DMS114 treated with DMSO at 0.1 percent for 48 hours (cell line): ENCODE measurements around the gene TXNRD2.
"Not testable (repeated sequence)": the region's sequence is repeated elsewhere in the genome, so short reads cannot be mapped to it uniquely, and the experiment has no call there.

Experiments used
- DNase-seq: peaks from one replicate; lab custom pipeline; 2025; ENCODE audit not compliant: unreplicated experiment; lab: John Stamatoyannopoulos, UW

Gene TXNRD2

DNA sequence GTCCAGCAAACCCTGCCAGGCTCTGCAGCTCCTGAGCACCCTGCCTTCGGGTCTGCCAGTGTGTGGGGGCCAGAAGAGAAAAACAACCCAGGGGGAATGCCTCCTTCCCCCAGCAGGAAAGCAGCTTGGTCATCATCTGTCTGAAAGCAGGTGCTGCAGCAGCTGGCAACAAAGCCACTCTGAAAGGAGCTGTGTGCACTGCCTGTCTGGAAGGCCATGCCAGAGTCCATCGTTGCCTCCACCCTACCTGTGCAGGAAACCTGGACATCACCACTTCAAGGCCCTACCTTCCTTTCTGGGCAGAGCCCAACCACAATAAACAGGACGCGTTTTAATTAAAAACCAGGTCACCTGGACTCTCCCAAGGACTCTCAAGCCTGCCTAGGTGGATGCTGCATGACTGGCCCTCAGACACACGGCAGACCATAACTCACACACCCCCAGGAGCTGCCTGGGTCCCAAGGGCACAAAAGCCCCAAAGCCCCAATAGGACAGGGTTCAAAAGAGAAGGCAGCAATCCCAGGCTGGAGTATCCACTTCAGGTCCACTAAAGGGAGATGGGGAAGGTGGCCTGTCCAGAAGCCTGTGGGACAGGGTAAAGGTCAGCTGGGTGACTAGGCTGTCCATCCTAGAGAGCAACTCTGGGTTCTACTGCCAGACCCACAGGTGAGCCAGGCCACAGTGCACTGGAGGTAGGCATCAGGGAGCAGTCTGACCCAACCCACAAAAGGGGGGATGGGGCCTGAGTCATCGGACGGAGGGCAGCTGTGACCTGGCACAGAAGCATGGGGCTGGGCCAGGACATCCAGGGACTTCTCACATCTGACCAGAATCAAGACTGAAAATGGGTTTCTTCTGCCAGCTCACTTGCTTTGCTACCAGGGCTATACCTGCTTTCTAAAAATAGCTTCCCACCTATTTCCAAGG lies 93.1 kb downstream of the TXNRD2 start:
- DNase-seq: no peak

DNA sequence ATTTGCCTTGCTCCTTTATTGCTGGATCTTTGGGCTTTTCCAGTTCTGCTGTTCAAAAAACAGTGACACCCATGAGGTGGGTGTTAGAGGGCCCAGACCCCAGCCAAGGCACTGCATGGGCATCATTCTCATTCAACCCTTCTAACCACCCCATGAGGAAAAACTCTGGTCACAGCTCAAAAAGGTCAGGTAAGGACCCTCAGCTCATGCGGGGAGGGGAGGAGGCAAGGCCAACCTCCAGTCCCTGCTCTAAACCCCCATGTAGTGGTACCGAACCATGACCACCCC lies 94.3 kb downstream of the TXNRD2 start:
- no peak for DNase-seq

DNA sequence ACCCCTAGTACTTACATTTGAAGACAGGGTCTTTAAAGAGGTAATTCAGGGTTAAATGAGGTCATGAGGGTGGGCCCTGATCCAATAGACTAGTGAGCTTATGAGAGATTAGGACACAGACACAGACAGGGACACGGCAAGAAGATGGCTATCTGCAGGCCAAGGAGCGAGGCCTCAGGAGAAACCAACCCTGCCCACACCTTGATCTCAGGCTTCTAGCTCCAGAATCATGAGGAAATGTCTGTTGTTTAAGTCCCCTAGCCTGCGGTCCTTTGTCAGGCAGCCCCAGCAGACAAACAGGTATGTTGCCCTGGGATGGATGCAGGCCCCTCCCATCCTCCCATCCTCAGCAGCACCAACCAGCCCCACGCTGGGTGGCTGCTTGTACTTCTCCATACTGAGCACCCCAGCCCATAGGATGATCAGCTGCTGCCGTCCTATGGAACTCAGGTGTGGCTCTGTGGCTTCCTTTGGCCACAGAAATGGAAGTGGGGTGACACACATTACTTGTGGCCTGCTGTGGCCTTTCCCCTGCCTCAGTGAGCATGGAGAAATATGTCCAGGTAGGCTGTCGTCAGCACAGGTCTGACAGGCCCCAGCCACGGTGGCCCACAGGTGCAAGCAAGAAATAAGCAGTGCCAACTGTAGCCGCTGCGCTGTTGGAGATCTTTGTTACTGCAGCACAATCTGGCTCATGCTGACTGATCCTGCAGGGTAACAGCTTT lies 94.8 kb downstream of the TXNRD2 start:
- DNase-seq: no peak

DNA sequence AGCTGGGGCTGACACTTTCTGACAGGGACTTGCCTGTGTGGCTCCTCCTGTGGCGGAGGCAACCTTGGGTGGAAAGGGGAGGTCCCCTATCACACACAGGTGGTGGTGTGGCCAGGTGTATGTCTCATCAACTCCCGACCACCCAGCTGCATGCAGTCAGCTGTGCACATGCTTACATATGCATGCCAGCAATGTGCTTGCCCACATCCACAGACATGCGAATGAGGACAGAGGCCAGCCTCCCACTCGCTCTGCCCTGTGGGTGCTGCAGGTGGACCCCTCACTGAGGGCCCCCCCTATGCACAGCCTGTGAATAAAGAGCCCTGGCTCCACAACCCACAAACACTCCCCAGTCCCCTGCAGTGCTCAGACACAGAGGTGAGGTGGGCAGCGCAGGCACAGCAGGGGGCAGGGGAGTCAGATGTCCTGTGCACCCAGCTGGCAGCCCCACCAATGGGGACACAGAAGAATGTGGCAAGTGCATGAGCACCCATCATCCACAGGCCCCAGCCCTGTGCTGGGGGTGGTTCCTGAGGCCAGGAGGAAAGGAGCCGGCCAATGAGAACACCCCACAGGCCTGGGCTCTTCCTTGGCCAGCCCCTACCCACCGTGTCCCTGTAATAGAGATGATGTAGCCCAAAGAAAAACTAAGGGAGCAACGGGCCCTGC lies 96.4 kb downstream of the TXNRD2 start:
- DNase-seq: no peak

DNA sequence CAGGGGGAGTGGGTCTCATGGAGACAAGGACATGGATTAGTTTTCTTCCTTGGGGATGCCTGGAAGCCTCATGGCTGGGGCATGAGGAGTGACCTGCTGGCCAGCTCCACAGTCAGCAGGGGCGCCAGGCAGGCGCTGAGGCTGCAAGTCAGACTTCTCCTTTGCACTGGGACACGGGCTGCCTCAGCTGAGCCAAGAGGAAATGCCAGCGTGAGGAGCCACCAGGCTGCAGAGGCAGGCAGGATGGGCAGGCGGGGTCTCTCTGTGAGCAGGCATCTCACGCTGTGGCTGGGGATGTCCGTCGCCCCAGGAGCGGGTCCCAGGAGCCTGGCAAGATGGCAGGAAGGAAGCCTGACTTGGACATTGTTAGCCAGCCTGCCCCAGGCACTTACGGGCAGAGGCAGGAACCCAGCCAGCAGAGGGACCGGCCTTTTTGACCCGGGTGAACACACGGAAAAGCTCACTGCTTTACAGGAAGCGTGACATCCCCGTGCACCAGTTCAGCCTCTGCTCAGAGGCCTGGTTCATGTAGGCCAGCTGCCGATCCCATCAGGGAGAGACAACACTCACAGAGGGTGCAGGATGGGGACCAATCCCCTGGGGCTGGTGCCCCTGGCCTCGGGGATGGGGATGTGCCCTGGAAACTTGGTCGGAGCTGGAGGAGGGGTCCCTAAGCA lies 97.1 kb downstream of the TXNRD2 start:
- DNase-seq: no peak

DNA sequence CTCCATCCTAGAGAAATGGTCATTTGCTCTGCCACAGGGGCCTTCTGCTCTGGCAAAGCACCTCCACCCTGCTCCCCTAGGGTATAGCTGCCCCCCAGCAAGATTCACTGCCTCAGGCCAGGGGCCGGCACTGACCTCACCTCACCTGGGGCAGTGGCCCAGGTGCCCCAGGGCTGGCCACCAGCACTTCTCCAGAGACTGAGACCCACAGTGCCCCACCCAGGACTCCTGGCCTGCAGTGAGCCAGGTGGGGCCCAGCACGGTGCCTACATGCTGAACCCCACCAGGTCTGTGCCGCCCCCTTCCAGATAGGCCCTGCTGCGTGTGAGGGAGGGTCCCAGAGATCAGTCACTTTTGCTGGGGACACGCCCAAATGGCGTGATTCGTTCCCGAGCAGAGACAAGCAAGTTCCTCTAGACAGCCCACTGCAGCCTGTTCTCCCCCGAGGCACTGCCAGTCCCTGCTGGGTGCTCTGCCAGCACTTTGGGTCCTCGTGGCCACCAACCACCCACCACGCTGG lies 97.7 kb downstream of the TXNRD2 start:
- DNase-seq: no peak

DNA sequence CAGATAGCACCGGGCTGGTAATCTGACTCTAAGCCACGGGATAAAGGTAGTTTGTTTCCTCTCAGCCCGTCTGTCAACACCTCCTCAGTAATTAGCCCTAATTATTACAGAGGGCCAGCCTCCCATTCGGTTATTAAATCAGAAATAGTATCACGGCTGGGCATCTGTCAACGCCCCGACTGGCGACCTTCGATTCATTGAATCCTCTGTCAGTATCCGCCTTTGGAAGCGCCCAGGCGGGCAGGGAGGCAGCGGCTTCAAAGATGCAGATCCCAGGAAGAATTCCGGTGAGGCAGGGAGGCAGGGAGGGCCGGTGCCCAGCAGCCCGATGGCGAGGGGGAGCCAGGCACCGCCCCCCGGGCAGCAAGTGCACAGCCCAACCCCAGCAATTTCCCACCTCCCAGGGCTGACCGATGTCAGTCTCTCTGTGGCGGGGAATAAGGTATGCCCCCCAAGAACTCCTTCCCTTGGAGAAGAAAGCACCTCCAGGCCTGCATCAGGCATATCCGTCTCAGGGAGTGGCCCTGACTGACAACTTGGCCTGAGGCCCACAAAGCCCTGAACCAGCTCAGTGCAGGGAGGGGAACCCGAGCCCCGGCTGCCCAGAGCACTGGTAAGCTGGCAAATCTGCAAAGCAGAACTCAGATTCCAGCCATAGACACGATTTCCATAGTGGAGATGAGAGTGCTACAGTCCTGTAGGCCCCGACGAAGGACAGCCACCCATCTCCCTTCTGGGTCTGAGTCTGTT lies 98.3 kb downstream of the TXNRD2 start:
- DNase-seq: no peak

DNA sequence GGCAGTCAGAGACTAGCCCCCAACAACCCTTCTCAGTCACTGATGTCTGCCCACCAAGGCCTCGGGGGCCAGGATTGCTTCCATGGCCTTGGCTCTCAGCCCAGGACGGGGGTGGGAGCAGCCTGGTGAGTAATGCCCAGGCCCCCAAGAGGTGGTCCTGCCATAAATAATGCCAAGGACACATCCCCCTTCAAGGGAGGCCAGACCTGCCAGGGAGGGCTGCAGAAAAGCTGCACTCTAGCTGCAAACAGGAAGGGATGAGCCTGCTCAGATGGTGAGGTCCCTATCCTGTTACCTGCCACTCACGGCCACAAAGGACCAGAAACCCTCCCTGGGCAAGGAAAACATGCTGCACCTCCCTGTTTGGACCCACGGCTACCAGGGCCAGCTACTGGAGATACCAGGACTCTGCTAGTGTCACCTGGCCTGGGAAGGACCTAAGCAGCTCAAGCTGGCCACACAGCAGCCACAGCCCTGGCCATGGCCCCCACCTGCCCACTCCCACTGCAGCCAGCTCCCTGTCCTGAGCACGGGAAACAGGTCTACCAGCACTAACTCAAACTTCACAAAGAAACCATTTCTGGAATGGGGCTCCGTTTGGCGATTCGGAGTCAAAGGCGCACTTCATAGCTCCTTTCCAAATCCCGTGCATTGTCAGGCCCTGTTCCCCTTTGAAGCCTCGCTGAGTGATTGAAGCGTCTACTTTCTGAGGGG lies 99.1 kb downstream of the TXNRD2 start:
- no peak for DNase-seq

DNA sequence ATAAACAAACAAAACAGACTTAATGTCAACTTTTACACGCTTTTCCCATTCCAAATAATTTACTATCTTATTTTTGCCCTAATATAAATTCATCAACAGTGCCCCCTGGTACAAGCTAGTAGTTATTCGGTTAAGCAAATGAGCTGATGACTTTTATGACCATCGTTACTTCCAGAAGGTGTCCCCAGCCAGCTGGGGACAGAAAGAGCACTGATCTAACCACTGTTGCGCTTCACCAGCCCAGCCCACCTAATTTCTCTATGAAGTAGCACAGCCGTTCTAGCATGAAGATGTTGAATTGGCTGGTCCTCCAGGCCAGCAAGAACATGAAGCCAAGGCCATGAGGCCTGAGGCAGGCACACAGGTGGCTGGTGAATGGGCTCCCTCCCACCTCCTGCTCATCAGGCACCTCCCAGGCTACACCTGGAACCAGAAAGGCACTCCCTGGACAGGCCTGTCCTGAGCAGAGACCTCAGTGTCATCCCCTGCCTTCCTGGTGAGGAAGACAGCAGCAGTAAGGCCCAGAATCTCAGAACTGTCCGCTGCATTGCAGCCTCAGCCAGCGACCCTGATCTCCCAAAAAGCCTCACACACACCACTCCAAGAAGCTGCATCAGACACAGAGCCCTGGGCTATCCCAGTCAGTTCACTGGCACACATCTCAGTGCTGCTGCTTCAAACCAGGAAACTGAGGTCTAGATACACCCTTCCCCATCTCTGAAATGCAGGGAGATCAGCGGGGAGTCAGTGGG lies 99.8 kb downstream of the TXNRD2 start:
- DNase-seq: no peak

DNA sequence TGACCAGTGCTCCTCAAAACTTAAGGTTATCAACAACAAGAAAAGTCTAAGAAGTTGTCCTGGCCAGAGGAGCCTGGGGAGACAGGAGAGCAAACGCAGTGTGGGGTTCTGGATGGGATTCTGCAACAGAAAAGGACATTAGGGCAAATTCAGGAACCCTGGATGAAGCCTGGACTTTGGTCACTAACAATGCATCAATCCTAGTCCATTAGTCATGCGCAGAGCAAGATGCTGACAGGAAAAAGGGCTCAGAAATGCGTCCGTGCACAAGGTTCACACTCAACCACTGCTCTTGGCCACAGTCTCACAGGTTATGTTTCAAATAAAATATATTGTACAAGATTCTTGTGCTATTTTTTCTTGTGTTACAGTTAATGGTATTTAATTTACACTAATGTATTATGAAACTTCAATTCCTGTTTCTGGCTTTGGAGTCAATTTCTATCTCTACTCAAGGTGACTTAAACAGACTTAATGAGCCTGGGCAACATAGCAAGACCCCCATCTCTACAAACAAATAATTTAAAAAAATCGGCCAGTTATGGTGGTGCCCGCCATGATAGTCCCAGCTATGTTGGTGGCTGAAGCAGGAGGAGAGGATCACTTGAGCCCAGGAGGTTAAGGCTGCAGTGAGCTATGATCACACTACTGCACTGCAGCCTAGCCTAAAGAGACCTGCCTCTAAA lies 100.5 kb downstream of the TXNRD2 start:
- no peak for DNase-seq

DNA sequence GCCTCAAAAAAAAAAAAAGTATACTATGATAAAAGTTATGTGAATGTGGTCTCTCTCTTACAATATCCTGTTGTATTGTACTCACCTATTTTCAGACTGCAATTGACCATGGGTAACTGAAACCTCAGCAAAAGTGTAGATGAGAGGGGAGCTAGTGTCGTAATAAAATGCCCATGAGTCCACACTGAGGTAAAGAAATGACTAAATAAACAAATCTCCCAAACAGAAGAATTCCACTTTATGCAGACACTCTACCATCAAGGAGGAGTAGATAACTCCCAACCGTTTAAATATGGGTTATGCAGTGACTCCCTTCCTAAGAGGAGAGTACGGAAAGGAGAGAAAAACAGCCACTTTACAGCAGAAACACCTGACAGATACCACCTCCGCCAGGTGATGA lies 101.6 kb downstream of the TXNRD2 start:
- no peak for DNase-seq

DNA sequence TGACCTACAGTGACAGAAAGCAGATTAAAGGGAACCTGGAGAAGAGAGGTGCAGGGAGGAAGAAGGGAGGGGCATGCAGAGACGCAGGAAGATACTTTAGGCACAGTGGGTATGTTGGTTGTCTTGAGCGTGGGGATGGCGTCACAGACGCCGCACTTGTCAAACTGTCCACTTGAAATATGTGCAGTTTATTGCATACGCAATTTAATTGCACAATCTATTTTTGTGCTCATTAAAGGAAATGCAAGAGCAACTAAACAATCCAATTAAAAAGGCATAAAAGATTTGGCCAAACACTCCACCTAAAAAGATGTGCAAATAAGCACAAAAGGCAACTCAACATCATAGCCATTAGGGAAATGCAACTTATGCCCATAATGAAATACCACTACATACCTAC lies 103.7 kb downstream of the TXNRD2 start:
- no peak for DNase-seq

DNA sequence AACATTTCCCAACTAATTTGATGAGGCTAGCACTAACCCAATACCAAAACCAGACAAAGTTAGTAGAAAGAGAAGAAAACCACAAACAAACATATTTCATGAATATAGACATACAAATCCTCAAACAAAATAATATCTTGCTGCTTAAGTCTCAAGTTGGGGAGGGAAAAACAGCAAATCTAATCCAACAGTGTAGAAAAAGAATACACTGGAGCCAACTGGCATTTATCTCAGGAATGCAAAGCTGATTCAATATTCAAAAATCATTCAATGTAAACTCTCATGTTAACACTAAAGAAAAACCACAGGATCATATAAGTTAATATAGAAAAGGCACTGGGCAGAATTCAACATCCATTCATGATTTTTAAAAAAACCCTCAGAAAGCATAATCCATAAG lies 105.1 kb downstream of the TXNRD2 start:
- no peak for DNase-seq

DNA sequence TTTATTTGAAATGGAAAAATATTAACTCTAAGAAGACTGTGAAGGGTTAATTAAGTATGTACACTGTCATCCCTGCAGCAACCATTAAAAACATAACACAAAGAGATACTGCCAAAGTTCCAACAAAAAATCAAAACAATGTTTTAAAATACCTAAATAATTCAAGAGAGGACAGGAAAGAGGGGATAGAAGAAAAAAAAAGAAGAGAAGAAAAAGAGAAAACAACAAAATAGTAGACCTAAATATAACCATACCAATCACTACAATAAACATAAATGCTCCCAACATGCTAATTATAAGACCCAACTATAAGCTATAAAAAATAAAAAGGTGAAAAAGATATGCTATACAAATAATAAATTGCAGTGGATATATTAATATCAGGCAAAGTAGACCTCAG lies 107.0 kb downstream of the TXNRD2 start:
- DNase-seq: no peak

DNA sequence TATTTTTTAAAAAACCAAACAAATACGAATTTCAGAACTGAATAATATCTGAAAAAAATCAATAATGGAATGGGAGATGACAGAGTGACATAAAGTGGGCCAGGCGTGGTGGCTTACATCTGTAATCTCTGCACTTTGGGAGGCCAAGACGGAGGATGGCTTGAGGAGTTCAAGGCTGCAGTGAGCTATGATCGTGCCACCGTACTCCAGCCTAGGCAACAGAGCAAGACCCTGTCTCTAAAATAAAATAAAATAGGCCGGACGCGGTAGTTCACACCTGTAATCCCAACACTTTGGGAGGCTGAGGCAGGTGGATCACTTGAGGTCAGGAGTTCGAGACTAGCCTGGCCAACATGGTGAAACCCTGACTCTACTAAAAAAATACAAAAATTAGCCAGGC lies 108.3 kb downstream of the TXNRD2 start:
- DNase-seq: not testable (repeated sequence)

DNA sequence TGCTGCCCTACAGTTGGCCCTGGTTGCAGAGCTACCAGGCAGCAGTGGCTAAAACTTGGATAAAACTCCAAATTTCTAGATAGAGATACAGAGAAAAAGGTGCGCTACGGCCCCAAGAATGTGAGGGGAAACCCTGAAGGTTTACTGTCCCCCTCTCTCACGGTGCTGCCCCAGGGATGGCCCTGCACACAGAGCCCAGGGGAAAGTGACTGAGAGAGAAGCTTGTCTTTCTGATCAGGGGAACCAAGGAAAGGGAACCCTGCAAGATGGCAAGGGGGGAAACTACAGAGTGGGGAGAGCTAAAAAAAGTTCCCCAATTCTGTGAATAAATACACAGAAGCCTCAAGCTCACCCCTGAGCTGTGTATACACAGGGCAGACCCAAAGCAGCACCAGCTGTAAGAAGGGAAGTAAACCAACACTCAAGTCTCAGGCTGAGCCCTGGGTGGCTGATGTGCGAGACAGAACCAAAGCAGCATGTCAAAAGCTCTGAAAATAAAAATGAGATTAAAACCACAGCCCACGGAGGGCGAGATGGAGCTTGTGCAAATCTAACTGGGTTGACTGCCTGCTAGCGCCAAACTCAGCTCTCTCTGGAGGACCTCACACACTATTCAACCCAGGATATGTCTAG lies 109.0 kb downstream of the TXNRD2 start:
- no peak for DNase-seq

DNA sequence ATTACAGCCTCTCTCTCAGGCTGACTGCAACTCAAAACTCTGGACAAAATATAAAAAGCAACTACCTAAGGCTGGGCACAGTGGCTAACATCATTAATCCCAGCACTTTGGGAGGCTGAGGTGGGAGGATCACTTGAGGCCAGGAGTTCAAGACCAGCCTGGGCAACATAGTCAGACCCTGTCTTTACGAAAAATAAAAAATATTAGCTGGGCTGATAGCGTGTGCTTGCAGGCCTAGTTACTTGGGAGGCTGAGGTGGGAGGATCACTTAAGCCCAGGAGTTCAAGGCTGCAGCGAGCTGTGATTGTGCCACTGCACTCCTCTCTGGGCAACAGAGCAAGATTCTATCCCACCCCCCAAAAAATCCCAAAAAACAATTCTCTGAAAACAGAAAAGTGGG lies 109.6 kb downstream of the TXNRD2 start:
- not testable (repeated sequence) for DNase-seq

DNA sequence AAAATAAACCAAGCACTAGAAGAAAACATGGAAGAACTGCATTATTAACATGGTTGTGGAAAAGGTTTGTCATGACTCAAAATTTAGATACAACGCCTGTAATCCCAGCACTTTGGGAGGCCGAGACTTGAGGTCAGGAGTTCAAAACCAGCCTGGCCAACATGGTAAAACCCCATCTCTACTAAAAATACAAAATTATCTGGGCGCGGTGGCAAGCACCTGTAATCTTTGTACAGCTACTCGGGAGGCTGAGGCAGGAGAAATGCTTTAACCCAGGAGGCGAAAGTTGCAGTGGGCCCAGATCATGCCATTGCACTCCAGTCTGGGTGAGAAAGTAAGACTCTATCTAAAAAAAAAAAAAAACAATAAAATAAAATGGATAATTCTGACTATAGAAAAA lies 110.6 kb downstream of the TXNRD2 start:
- DNase-seq: no peak
